Stomach (tissue), 9 donors: Measurements from ENCODE around the gene MIOX. TPM values are rescaled to one million over a fixed set of nuclear protein-coding genes. Genes with fewer than 3 reads are reported as not detected.

Experiments
- DNase-seq, 2 donors: peaks; one replicate each; pipeline versions ENCODE4 v3.0.0 to v3.0.0-alpha.2; 2013 to 2019
- H3K27ac ChIP-seq, 5 donors: fragments of 200-600 bp in 4 of 5; sonication (generic) in 4 of 5; one replicate each; pipeline ENCODE4 v1.5.1; 2013 to 2019; ENCODE audit warnings: mild to moderate bottlenecking in 1 of 5, moderate library complexity in 1 of 5
- H3K27me3 ChIP-seq, 3 donors: fragments of 200-600 bp; sonication (generic); one replicate each; pipeline ENCODE4 v1.5.1; 2017 to 2019; ENCODE audit warnings: mixed run types in 1 of 3
- H3K36me3 ChIP-seq, 4 donors: fragments of 200-600 bp; sonication (generic); 1 replicate in 3 of 4; 2 replicates in 1 of 4; pipeline ENCODE4 v1.5.1; 2016 to 2019
- H3K4me1 ChIP-seq, 4 donors: fragments of 200-600 bp; sonication (generic); one replicate each; pipeline ENCODE4 v1.5.1; 2016 to 2019
- H3K4me3 ChIP-seq, 4 donors: fragments of 200-600 bp; sonication (generic) in 3 of 4; one replicate each; pipeline ENCODE4 v1.5.1; 2016 to 2019; ENCODE audit warnings: mild to moderate bottlenecking in 1 of 4
- H3K9me3 ChIP-seq, 4 donors: fragments of 200-600 bp; sonication (generic); one replicate each; pipeline ENCODE4 v1.5.1; 2016 to 2019
- EP300 ChIP-seq: sonication (generic); formaldehyde crosslinking; IDR thresholded peaks from one replicate; pipeline ENCODE4 v1.6.1; 2017; ENCODE audit warnings: antibody characterized with exemption
- POLR2A ChIP-seq, 4 donors: fragments of 450-650 bp; IDR thresholded peaks; one replicate each; pipeline ENCODE4 v1.6.1; 2016; ENCODE audit warnings: antibody characterized with exemption in 4 of 4, control low read depth in 2 of 4, mild to moderate bottlenecking in 1 of 4, moderate library complexity in 1 of 4
- POLR2AphosphoS5 ChIP-seq, 3 donors: sonication (generic); formaldehyde crosslinking; IDR thresholded peaks; one replicate each; pipeline ENCODE4 v1.6.1; 2016; ENCODE audit warnings: antibody characterized with exemption in 3 of 3
- WGBS, 5 donors: extraction: QIAGEN DNeasy Blood & Tissue Kit in 3 of 5; methylation state at CpG; one replicate each; pipeline versions ENCODE4 v1.1.5 to v1.1.7; 2013 to 2018; 5-methylcytosine and 5-hydroxymethylcytosine counted together
- intact Hi-C: fragments of 100-400 bp; cut with DNase I; formaldehyde crosslinking; loops from one replicate; pipeline ENCODE4 v1.15.1; 2023; ENCODE audit warnings: low total_unique reads
- polyA plus RNA-seq, 3 donors: library from polyadenylated mRNA; stranded (reverse); fragments of 200-250 nt; gene quantifications; one replicate each; pipeline ENCODE4 v1.2.3, GENCODE V29; 2013
- total RNA-seq, 5 donors: library from RNA; depleted of rRNA; stranded (reverse); fragments of >200 nt; gene quantifications; one replicate each; pipeline versions ENCODE4 v1.1.0 to v1.2.3, GENCODE V29; 2014 to 2016
- TF ChIP-seq, protein P1 (sequence below), 7 experiments: fragments of 450-650 bp in 4 of 7; fragments of 200-600 bp in 3 of 7; sonication (generic) in 3 of 7; IDR thresholded peaks; one replicate each; pipeline ENCODE4 v1.5.1; 2016 to 2019; ENCODE audit warnings: antibody characterized with exemption in 7 of 7, control low read depth in 2 of 7, mild to moderate bottlenecking in 1 of 7
- donor health status: healthy with polysubstance abuse.
- donor health status: Bipolar disorder and iron deficiency.
- donor health status: healthy.

Gene MIOX
- total and polyA plus RNA-seq, 8 donors: 0.40 TPM; not detected in 7

DNA sequence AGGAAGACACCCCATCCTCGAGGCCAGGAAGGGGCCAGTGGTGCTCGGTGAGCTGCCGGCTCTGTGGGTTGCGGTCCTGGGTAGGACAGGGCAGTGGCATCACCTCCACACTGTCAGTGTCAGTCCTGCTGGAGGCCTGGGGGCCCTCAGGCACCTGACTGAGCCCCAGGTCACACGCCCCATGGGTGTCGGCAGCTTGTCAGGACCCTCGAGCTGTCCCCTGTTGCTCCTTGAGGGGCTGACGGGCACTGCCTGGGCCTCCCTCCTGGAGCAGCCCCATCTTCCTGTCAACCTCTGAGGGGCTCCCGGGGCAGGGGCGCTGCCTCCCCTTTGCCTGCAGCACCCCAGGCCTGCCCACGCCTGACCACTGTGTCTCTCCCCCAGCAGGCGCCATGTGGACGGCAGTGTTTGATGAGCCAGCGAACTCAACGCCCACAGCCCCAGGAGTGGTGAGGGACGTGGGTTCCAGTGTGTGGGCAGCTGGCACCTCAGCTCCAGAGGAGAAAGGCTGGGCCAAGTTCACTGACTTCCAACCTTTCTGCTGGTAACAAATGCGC lies 47.3 kb upstream of the MIOX start:
- intact Hi-C loops: no loop called here
- WGBS, 5 donors: 48 to 88% (median 78%) methylated on average over 5 to 17 of the region's 17 CpGs

DNA sequence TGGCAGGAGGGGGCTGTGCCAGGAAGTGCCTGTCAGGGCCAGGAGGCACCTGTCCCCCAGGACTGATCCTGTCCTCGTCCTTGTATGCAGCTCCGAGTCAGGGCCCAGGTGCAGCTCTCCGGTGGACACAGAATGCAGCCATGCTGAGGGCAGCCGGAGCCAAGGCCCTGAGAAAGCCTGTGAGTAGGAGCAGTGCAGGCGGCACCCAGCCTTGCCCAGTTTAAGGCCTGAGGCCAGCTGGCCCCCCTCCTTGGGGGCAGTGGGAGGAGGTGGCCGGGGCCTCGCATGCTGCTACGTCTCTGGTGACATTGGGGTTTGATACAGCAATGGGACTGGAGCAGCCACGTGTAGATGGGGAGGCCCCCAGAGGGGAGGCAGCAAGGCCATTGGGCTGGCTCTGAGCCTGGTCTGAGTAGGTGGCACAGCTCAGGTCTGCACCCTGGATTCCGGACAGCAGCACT lies 46.8 kb upstream of the MIOX start:
- intact Hi-C loops: no loop called here
- DNase-seq: no peak
- peaks cover 10 to 26% (median 17%) of the 10 kb centered on the region in 4 donors for H3K4me1 ChIP-seq
- WGBS, 5 donors: 50 to 78% (median 62%) methylated on average over 7 to 10 of the region's 10 CpGs
- H3K9me3 ChIP-seq: no peaks in the 10 kb centered on the region
- no peak overlapping the region for H3K4me3 ChIP-seq
- no peak for TF ChIP-seq POLR2A (IDR thresholded peaks at IDR 0.05)
- TF ChIP-seq, protein P1, sequence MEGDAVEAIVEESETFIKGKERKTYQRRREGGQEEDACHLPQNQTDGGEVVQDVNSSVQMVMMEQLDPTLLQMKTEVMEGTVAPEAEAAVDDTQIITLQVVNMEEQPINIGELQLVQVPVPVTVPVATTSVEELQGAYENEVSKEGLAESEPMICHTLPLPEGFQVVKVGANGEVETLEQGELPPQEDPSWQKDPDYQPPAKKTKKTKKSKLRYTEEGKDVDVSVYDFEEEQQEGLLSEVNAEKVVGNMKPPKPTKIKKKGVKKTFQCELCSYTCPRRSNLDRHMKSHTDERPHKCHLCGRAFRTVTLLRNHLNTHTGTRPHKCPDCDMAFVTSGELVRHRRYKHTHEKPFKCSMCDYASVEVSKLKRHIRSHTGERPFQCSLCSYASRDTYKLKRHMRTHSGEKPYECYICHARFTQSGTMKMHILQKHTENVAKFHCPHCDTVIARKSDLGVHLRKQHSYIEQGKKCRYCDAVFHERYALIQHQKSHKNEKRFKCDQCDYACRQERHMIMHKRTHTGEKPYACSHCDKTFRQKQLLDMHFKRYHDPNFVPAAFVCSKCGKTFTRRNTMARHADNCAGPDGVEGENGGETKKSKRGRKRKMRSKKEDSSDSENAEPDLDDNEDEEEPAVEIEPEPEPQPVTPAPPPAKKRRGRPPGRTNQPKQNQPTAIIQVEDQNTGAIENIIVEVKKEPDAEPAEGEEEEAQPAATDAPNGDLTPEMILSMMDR (IDR thresholded peaks at IDR 0.05): no peak
- no peak for TF ChIP-seq POLR2AphosphoS5 (IDR thresholded peaks at IDR 0.05)
- no peak for TF ChIP-seq EP300
- H3K27ac ChIP-seq: no peak overlapping the region
- peaks cover 58 to 91% (median 89%) of the 10 kb centered on the region in 4 donors for H3K36me3 ChIP-seq
- no peaks in the 10 kb centered on the region for H3K27me3 ChIP-seq

More for the DNA sequence above, 47.3 kb upstream of the MIOX start:
- DNase-seq: no peak
- Histone ChIP-seq H3K9me3 (no peaks in the 10 kb centered on the region), H3K4me1 (peaks cover 5 to 21% (median 12%) of the 10 kb centered on the region in 4 donors), H3K36me3 (peaks cover 61 to 90% (median 89%) of the 10 kb centered on the region in 4 donors), H3K27ac (no peak overlapping the region), H3K4me3 (no peak overlapping the region), H3K27me3 (no peaks in the 10 kb centered on the region)
- TF ChIP-seq, protein P1 (IDR thresholded peaks at IDR 0.05): no peak
- TF ChIP-seq POLR2AphosphoS5 (IDR thresholded peaks at IDR 0.05) (no peak), EP300 (no peak), POLR2A (IDR thresholded peaks at IDR 0.05) (no peak)

GRCh38 chr22:50440544-50441249 lies 46.0 kb upstream of the MIOX start:
- 70 to 80% (median 72%) methylated on average over 23 to 26 of the region's 26 CpGs for WGBS, 5 donors
- DNase-seq: no peak
- Histone ChIP-seq H3K9me3 (no peaks in the 10 kb centered on the region), H3K36me3 (peaks cover 52 to 91% (median 89%) of the 10 kb centered on the region in 4 donors), H3K4me3 (no peak overlapping the region), H3K4me1 (peaks cover 18 to 34% (median 25%) of the 10 kb centered on the region in 4 donors), H3K27ac (no peak overlapping the region), H3K27me3 (no peaks in the 10 kb centered on the region)
- TF ChIP-seq EP300: no peak
- no peak for TF ChIP-seq POLR2AphosphoS5 (IDR thresholded peaks at IDR 0.05)
- TF ChIP-seq, protein P1 (IDR thresholded peaks at IDR 0.05): no peak
- TF ChIP-seq POLR2A (IDR thresholded peaks at IDR 0.05): no peak
- intact Hi-C loops: no loop called here

- intact Hi-C loops: no loop called here
- WGBS, 5 donors: 77 to 86% (median 80%) methylated on average over 17 of the region's 17 CpGs
- DNase-seq: no peak
These were observed 45.1 kb upstream of the MIOX start for GRCh38 chr22:50441428-50441993.

More at GRCh38 chr22:50441428-50441993, 45.1 kb upstream of the MIOX start:
- peaks cover 20 to 42% (median 31%) of the 10 kb centered on the region in 4 donors for H3K4me1 ChIP-seq
- no peak overlapping the region for H3K4me3 ChIP-seq
- no peak overlapping the region for H3K27ac ChIP-seq
- TF ChIP-seq POLR2AphosphoS5 (IDR thresholded peaks at IDR 0.05) (no peak), EP300 (no peak), POLR2A (IDR thresholded peaks at IDR 0.05) (no peak)
- TF ChIP-seq, protein P1 (IDR thresholded peaks at IDR 0.05): no peak
- peaks cover 50 to 91% (median 89%) of the 10 kb centered on the region in 4 donors for H3K36me3 ChIP-seq
- no peaks in the 10 kb centered on the region for H3K9me3 ChIP-seq
- no peaks in the 10 kb centered on the region for H3K27me3 ChIP-seq
